Diencephalon (tissue), 1 donor: ENCODE results near the gene IRX3. TPM values are rescaled to one million over a fixed set of nuclear protein-coding genes. Genes with fewer than 3 reads are reported as not detected.

Experiments used
- total RNA-seq: library from RNA; depleted of rRNA; stranded (reverse); fragments of >200 nt; gene quantifications from one replicate; pipeline ENCODE4 v1.2.3, GENCODE V29; 2014

The IRX3 gene
- 6.5 TPM for total RNA-seq

GRCh38 chr16:54286366-54287130, at the start of gene IRX3:
Gene IRX3 (minus strand): TSS chr16:54286787. CDS start chr16:54286050, 737 bp downstream.

